Measurements from ENCODE around the gene PAH.

- TF ChIP-seq SNAI2 (CRISPR knock-in tag; IDR thresholded peaks at IDR 0.05) (no peak), ZFP30 (CRISPR knock-in tag; IDR thresholded peaks at IDR 0.05) (no peak), RARB (CRISPR knock-in tag; IDR thresholded peaks at IDR 0.05) (no peak), PATZ1 (CRISPR knock-in tag; IDR thresholded peaks at IDR 0.05; ENCODE audit: borderline replicate concordance) (no peak)
Measured at GRCh38 chr12:102939670-102940222, 22.7 kb upstream of the PAH start.
